Midbrain (tissue), 1 donor: Measurements from ENCODE around the gene EIF4H.
A peak's percentile ranks its signal among the peaks of the same experiment; 100 is the strongest.
"Not testable (repeated sequence)": the region's sequence is repeated elsewhere in the genome, so short reads cannot be mapped to it uniquely, and the experiment has no call there.

Source experiments
- DNase-seq: peaks from one replicate; lab custom pipeline; 2025; lab: John Stamatoyannopoulos, UW

EIF4H gene

GRCh38 chr7:74173866-74174605 is at the start of gene EIF4H:
TSS of gene EIF4H (plus strand) at chr7:74174356. CDS start at chr7:74174384, 28 bp downstream.
- peak; percentile 93 for DNase-seq

DNA sequence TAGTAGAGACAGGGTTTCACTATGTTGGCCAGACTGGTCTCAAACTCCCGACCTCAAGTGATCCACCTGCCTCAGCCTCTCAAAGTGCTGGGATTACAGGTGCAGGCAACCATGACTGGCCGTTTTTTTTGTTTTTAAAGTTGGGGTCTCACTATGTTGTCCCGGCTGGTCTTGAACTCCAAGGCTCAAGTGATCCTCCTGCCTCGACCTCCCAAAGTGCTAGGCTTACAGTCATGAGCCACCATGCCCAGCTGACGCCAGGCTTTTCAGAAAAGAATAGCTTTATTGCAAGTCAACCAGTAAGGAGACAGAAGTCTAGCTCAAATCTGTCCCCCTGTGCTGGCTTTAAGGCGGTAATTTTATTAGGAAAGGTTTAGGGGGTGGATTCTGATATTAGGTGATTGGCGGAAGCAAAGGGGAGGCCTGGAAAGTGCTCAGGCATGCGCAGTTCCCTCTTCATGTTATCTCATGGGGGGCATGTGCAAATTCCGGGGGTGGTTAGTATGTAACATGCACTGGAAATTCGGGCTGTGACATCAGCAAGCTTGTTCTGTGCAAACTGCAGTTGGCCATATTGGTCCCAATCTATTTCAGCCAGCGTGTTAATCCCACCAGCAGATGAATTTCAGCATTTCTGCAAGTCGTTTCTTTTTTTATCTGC is 47.8 kb upstream of the EIF4H start:
- DNase-seq = no peak

GRCh38 chr7:74129887-74130286 is 44.3 kb upstream of the EIF4H start:
- DNase-seq = no peak

DNA sequence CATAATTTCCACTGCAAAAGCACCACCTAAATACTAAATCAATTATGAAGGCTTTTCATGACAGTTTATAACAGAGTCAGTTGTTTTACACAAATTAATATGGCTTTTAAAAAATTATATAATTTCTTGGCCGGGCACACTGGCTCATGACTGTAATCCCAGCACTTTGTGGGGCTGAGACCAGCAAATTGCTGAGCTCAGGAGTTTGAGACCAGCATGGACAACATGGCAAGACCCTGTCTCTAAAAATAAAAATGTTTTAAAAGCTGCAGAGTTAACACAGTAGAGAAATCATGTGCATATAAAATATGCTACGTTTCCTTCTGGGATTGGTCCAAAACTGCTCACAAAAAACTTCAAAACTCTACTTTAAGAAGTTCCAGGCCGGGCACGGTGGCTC is 43.6 kb upstream of the EIF4H start:
- DNase-seq = no peak

- DNase-seq = no peak
Observed at GRCh38 chr7:74134117-74134620, 40.0 kb upstream of the EIF4H start.

DNA sequence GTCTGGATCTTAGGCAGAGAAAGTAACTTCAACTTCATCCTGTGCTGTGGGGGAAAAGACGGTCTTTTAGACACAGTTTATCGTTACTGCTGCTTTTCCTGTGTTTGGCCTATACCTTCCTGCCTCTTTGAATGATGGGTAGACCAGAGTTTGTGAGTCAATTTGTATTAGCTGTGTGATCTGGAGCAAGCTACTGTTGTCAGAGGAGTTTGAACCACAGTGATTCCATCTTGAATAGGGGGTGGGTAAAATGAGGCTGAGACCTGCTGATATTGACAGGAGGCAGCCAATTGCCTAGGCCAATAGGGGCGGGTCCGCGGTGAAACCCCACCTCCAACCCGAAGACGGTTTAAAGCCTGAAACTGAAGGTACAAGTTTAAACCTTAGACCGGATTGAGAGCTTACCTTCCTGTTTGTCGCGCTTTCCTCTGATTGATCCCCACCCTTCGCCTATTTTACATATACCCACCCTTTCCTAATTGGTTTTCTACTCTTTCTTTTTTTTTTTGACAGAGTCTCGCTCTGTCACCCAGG is 35.8 kb upstream of the EIF4H start:
- no peak for DNase-seq

- no peak for DNase-seq
Observed at GRCh38 chr7:74138945-74139843, 35.0 kb upstream of the EIF4H start.

GRCh38 chr7:74141705-74142104 is 32.5 kb upstream of the EIF4H start:
- DNase-seq = no peak

- no peak for DNase-seq
Observed at GRCh38 chr7:74143383-74143782, 30.8 kb upstream of the EIF4H start.

- DNase-seq = no peak
Observed at GRCh38 chr7:74148491-74148890, 25.7 kb upstream of the EIF4H start.

DNA sequence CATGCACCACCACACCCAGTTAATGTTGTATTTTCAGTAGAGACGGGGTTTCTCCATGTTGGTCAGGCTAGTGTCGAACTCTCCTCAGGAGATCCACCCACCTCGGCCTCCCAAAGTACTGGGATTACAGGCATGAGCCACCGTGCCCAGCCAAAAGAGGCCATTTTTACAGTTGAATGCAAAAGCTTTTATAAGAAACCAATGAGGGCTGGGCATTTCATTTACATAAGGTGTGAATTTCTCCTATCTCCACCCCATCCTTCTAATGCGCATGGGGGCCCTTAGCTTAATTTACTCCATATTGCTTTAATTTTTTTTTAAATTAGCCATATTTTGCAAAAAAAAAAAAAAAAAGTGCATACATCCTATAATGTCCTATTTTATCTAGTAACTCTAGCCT is 25.1 kb upstream of the EIF4H start:
- no peak for DNase-seq

DNA sequence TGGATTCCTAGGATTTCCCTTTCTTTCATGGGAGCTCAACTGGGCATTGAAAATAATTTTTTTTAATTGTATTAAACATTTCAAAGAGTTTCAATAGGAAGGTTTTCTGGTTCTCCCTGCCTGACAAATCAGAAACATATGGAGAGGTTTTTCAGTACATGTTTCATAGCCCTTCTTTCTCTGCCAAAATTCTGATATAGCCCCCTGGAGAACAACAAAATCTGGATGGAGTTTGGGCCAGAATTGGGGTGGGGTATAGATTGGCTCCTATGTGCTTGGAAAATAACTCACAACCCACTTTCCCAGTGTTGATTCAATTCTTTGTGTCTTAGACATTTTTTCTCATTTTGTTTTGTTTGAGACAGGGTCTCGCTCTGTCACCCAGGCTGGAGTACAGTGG is 24.6 kb upstream of the EIF4H start:
- no peak for DNase-seq

DNA sequence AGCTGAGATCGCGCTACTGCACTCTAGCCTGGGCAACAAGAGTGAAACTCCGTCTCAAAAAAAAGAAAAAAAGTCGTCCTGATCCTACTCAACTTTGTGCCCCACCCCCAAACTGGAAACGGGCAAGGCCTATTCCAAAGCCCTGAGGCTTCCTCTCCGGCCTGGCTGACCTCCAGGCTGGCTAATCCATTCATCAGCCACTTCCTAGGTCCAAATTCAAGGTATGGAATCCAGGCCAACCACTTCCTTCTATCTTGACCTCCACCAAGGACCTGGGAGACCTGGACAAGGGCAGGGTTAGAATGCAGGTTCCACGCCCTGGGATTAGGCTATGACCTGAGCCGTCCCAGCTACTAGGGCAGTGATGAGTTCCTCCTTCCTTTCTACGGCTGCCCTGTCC is 20.4 kb upstream of the EIF4H start:
- no peak for DNase-seq

- DNase-seq = no peak
Observed at GRCh38 chr7:74155810-74156395, 18.3 kb upstream of the EIF4H start.

GRCh38 chr7:74157605-74158004 is 16.6 kb upstream of the EIF4H start:
- DNase-seq = no peak

GRCh38 chr7:74164985-74165456 is 9.1 kb upstream of the EIF4H start:
- DNase-seq = no peak

GRCh38 chr7:74165867-74166593 is 8.1 kb upstream of the EIF4H start:
- DNase-seq = no peak

- not testable (repeated sequence) for DNase-seq
Observed at GRCh38 chr7:74167324-74167723, 6.8 kb upstream of the EIF4H start.

GRCh38 chr7:74173074-74173473 is 1.1 kb upstream of the EIF4H start:
- DNase-seq = no peak

DNA sequence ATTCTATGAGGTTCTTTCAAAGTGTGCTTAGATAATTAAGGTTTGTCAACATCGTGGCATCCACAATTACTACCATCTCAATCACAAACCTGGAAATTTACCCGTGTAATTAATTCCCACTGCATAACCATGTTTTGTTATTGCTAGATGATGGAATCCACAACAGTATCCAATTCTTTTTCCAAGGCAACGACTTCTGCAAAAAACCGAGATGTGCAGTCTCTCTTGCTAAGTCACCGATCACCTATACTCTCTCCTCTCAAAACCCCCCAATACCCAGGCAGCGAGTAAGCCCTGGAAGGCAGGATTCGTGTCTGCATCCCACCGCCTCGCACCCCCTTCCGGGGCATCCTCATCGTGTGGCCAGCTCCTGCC is 678 bp upstream of the EIF4H start:
- no peak for DNase-seq

GRCh38 chr7:74174606-74175082 is 488 bp downstream of the EIF4H start:
- DNase-seq = no peak
